HCT116 (cell line): ENCODE results near the gene RALGPS1. TPM values are rescaled to one million over a fixed set of nuclear protein-coding genes. Genes with fewer than 3 reads are reported as not detected.

Experiments
- ATAC-seq: fragments of 200-7000 bp; cut with Tn5 transposase; 2 replicates; pipeline ENCODE4 v1.9.1; 2020; ENCODE audit warnings: mild to moderate bottlenecking, moderate library complexity
- BruUV-seq: library from RNA; stranded (reverse); fragments of 400-500 nt; replicated peaks from 2 replicates; lab custom pipeline; 2021; lab: Mats Ljungman, UMichigan
- CTCF ChIA-PET: fragments of 300-600 bp; sonication (Branson Sonifier 250); formaldehyde crosslinking; loops from one replicate; lab custom pipeline; 2021; ENCODE audit warnings: antibody characterized with exemption; lab: Charles Lee
- POLR2A ChIA-PET: fragments of 300-600, 350-600 bp; sonication (Branson Sonifier 250); formaldehyde crosslinking; loops from one replicate; lab custom pipeline; 2021; ENCODE audit warnings: antibody characterized with exemption; lab: Charles Lee
- RAD21 ChIA-PET, 2 experiments: fragments of 300-600 bp; sonication (Branson Sonifier 250); formaldehyde crosslinking; loops; one replicate each; lab custom pipeline; 2023; ENCODE audit warnings: low total read pairs in 2 of 2; ENCODE audit not compliant: uncharacterized antibody in 2 of 2, unreplicated experiment in 2 of 2, low non-redundant PET in 1 of 2; lab: Charles Lee
- DNase-seq: peaks from one replicate; pipeline ENCODE4 v3.0.0-alpha.2; 2010; ENCODE audit warnings: low read depth, low spot score
- H2AFZ ChIP-seq: fragments of 200-600 bp; shearing (Covaris generic), sonication (generic); 2 replicates; pipeline ENCODE4 v1.6.1; 2017; ENCODE audit warnings: low read depth, mixed run types, mixed read lengths, antibody characterized with exemption, low read length; ENCODE audit not compliant: poor library complexity, severe bottlenecking
- H3K27ac ChIP-seq: 2 replicates; pipeline ENCODE4 v1.5.1; 2012; ENCODE audit warnings: low read depth, low read length
- H3K27me3 ChIP-seq: fragments of 200-600 bp; sonication (generic); 2 replicates; pipeline ENCODE4 v1.6.1; 2016; ENCODE audit warnings: mixed run types, low read length, mixed read lengths; ENCODE audit not compliant: insufficient read depth
- H3K36me3 ChIP-seq, 2 experiments: fragments of 200-500 bp in 1 of 2; fragments of 200-600 bp in 1 of 2; sonication (Bioruptor generic) in 1 of 2; sonication (generic) in 1 of 2; 2 replicates each; pipeline versions ENCODE4 v1.5.1 to v1.6.1; 2014 to 2016; ENCODE audit warnings: low read length in 2 of 2, inconsistent platforms in 1 of 2, mixed read lengths in 1 of 2, mixed run types in 1 of 2; ENCODE audit not compliant: insufficient read depth in 2 of 2, control insufficient read depth in 1 of 2
- H3K4me1 ChIP-seq, 2 experiments: fragments of 200-600 bp in 1 of 2; sonication (generic) in 1 of 2; 2 replicates each; pipeline versions ENCODE4 v1.5.1 to v1.6.1; 2012 to 2017; ENCODE audit warnings: low read length in 2 of 2, inconsistent platforms in 1 of 2, mild to moderate bottlenecking in 1 of 2, mixed read lengths in 1 of 2, mixed run types in 1 of 2, moderate library complexity in 1 of 2; ENCODE audit not compliant: insufficient read depth in 2 of 2, control insufficient read depth in 1 of 2
- H3K4me2 ChIP-seq: fragments of 200-600 bp; sonication (generic); 2 replicates; pipeline ENCODE4 v1.6.1; 2017; ENCODE audit warnings: mixed run types, low read length, mixed read lengths
- H3K4me3 ChIP-seq, 2 experiments: fragments of 200-600 bp in 1 of 2; sonication (generic) in 1 of 2; replicated peaks in 1 of 2; 2 replicates each; pipeline ENCODE4 v1.5.1; 2011 to 2016; ENCODE audit warnings: low read length in 2 of 2, control low read depth in 1 of 2, low read depth in 1 of 2, mild to moderate bottlenecking in 1 of 2, mixed read lengths in 1 of 2, mixed run types in 1 of 2
- H3K79me2 ChIP-seq: fragments of 200-600 bp; sonication (generic); 2 replicates; pipeline ENCODE4 v1.6.1; 2017; ENCODE audit warnings: mild to moderate bottlenecking, mixed run types, low read length, moderate library complexity, mixed read lengths; ENCODE audit not compliant: insufficient read depth
- H3K9ac ChIP-seq: fragments of 200-600 bp; sonication (generic); 2 replicates; pipeline ENCODE4 v1.6.1; 2016; ENCODE audit warnings: low read length, mixed read lengths
- H3K9me2 ChIP-seq: fragments of 200-600 bp; sonication (generic), shearing (Covaris generic); 2 replicates; pipeline ENCODE4 v1.6.1; 2017; ENCODE audit warnings: mixed run types, mild to moderate bottlenecking, moderate library complexity; ENCODE audit not compliant: insufficient read depth
- H3K9me3 ChIP-seq, 2 experiments: fragments of 200-500 bp in 1 of 2; fragments of 200-600 bp in 1 of 2; sonication (Bioruptor generic) in 1 of 2; sonication (generic) in 1 of 2; 2 replicates each; pipeline ENCODE4 v1.6.1; 2014 to 2017; ENCODE audit warnings: low read length in 2 of 2, mixed read lengths in 2 of 2, inconsistent platforms in 1 of 2, low read depth in 1 of 2, mild to moderate bottlenecking in 1 of 2, mixed run types in 1 of 2, moderate library complexity in 1 of 2; ENCODE audit not compliant: control insufficient read depth in 1 of 2, insufficient read depth in 1 of 2
- H4K20me1 ChIP-seq: fragments of 200-600 bp; sonication (generic), shearing (Covaris generic); 2 replicates; pipeline ENCODE4 v1.6.1; 2017; ENCODE audit warnings: mixed run types, mild to moderate bottlenecking, moderate library complexity; ENCODE audit not compliant: insufficient read depth
- ATF3 ChIP-seq: IDR thresholded peaks from 2 replicates; pipeline ENCODE4 v1.6.1; 2012
- CBX3 ChIP-seq: IDR thresholded peaks from 2 replicates; pipeline ENCODE4 v1.6.1; 2012; ENCODE audit warnings: low read depth
- CEBPB ChIP-seq: IDR thresholded peaks from 2 replicates; pipeline ENCODE4 v1.6.1; 2012; ENCODE audit warnings: low read depth
- CTCF ChIP-seq, 3 experiments: fragments of 200-600 bp in 1 of 3; sonication (generic) in 1 of 3; IDR thresholded peaks in 2 of 3; conservative IDR thresholded peaks in 1 of 3; 2 replicates each; pipeline ENCODE4 v1.5.1; 2012 to 2017; ENCODE audit warnings: low read depth in 2 of 3, low read length in 2 of 3, antibody characterized with exemption in 1 of 3, borderline replicate concordance in 1 of 3, control low read depth in 1 of 3, mild to moderate bottlenecking in 1 of 3, mixed read lengths in 1 of 3, mixed run types in 1 of 3, moderate library complexity in 1 of 3; ENCODE audit not compliant: insufficient read depth in 1 of 3
- EGR1 ChIP-seq: IDR thresholded peaks from 2 replicates; pipeline ENCODE4 v1.6.1; 2012; ENCODE audit warnings: low read depth
- ELF1 ChIP-seq: IDR thresholded peaks from 2 replicates; pipeline ENCODE4 v1.6.1; 2012; ENCODE audit warnings: low read depth, borderline replicate concordance
- EZH2 ChIP-seq: fragments of 200-600 bp; sonication (generic); IDR thresholded peaks from 2 replicates; pipeline ENCODE4 v1.6.1; 2017; ENCODE audit warnings: antibody characterized with exemption, mixed run types
- EZH2phosphoT487 ChIP-seq: fragments of 200-600 bp; IDR thresholded peaks from 2 replicates; pipeline ENCODE4 v1.6.1; 2018; ENCODE audit warnings: antibody characterized with exemption, borderline replicate concordance
- FOSL1 ChIP-seq: IDR thresholded peaks from 2 replicates; pipeline ENCODE4 v1.6.1; 2012; ENCODE audit warnings: low read depth
- JUND ChIP-seq: IDR thresholded peaks from 2 replicates; pipeline ENCODE4 v1.6.1; 2012
- MAX ChIP-seq: IDR thresholded peaks from 2 replicates; pipeline ENCODE4 v1.6.1; 2012
- POLR2A ChIP-seq: IDR thresholded peaks from 2 replicates; pipeline ENCODE4 v1.7.0; 2011; ENCODE audit warnings: borderline replicate concordance; ENCODE audit not compliant: insufficient read depth, insufficient read length; ENCODE audit errors: extremely low read depth
- POLR2AphosphoS5 ChIP-seq: IDR thresholded peaks from 2 replicates; pipeline ENCODE4 v1.6.1; 2011; ENCODE audit warnings: mild to moderate bottlenecking, low read depth, low read length, moderate library complexity
- REST ChIP-seq: IDR thresholded peaks from 2 replicates; pipeline ENCODE4 v1.6.1; 2012; ENCODE audit warnings: low read depth
- SIN3A ChIP-seq: IDR thresholded peaks from 2 replicates; pipeline ENCODE4 v1.6.1; 2012; ENCODE audit warnings: low read depth
- SRF ChIP-seq: IDR thresholded peaks from 2 replicates; pipeline ENCODE4 v1.6.1; 2012; ENCODE audit warnings: low read depth
- YY1 ChIP-seq: IDR thresholded peaks from 2 replicates; pipeline ENCODE4 v1.6.1; 2011; ENCODE audit warnings: low read length, low read depth, moderate library complexity, mild to moderate bottlenecking; ENCODE audit not compliant: insufficient replicate concordance; ENCODE audit errors: extremely low read depth
- ZBTB33 ChIP-seq: IDR thresholded peaks from 2 replicates; pipeline ENCODE4 v1.6.1; 2011; ENCODE audit warnings: mild to moderate bottlenecking, low read length, moderate library complexity; ENCODE audit not compliant: insufficient replicate concordance; ENCODE audit errors: extremely low read depth
- ZFX ChIP-seq: fragments of 450-650 bp; IDR thresholded peaks from 2 replicates; pipeline ENCODE4 v1.6.1; 2017
- intact Hi-C: fragments of 100-400 bp; cut with micrococcal nuclease; formaldehyde crosslinking; loops from 2 replicates; pipeline ENCODE4 v1.10.0; 2022
- total RNA-seq: library from RNA; stranded (reverse); gene quantifications from one replicate; pipeline ENCODE4 v1.2.1, GENCODE V29; 2021; ENCODE audit not compliant: unreplicated experiment

Gene RALGPS1
- total RNA-seq, 1 experiment from 2014 or later: 7.6 TPM

- BruUV-seq: no TSS peak
- H3K79me2 ChIP-seq: no peaks in the 10 kb centered on the region
- peaks cover 39 to 42% of the 10 kb centered on the region in 2 experiments for H3K4me1 ChIP-seq
- H3K9ac ChIP-seq: no peak overlapping the region
- H3K4me3 ChIP-seq: no peak overlapping the region
- no peaks in the 10 kb centered on the region for H3K36me3 ChIP-seq
- intact Hi-C loops: no loop called here
- ChIA-PET POLR2A (no interaction called here), CTCF (interaction anchor here (1.4 kb wide), 1 partner anchor 18 kb away, joined by 3 read pairs; no protein-coding TSS in a partner anchor), RAD21 (no interaction called here)
- no peaks in the 10 kb centered on the region for H4K20me1 ChIP-seq
- ATAC-seq: no peak
- H3K4me2 ChIP-seq: no peak overlapping the region
- H2AFZ ChIP-seq: no peak overlapping the region
- no peaks in the 10 kb centered on the region for H3K9me2 ChIP-seq
- H3K27ac ChIP-seq: no peak overlapping the region
- TF ChIP-seq EZH2phosphoT487 (no peak), REST (no peak), EGR1 (no peak), POLR2AphosphoS5 (no peak), ZFX (no peak), POLR2A (no peak), ZBTB33 (no peak), SIN3A (no peak), MAX (no peak), CBX3 (no peak), JUND (no peak), CTCF (IDR thresholded peaks at IDR 0.05 in 2 of 3, conservative IDR thresholded peaks at IDR 0.05 in 1 of 3; ENCODE audit: borderline replicate concordance in 1 of 3, insufficient read depth in 1 of 3, low read depth in 2 of 3, low read length in 2 of 3) (no peak), SRF (no peak), YY1 (no peak), FOSL1 (no peak), CEBPB (no peak), EZH2 (no peak), ATF3 (no peak), ELF1 (no peak)
- TF ChIP-seq, all 23 proteins: peak for 0
- DNase-seq: no peak
- no peaks in the 10 kb centered on the region for H3K27me3 ChIP-seq
- H3K9me3 ChIP-seq: no peaks in the 10 kb centered on the region
Observed at GRCh38 chr9:126983767-126984166, 69.2 kb downstream of the RALGPS1 start.
